Measurements from ENCODE around the gene INAFM2. TPM values are rescaled to one million over a fixed set of nuclear protein-coding genes. Genes with fewer than 3 reads are reported as not detected.

INAFM2 gene
- total and polyA plus RNA-seq, 9 of the 15 experiments (the other 6 are each of a cell fraction or from before 2014, with no cell fraction given): 11.8 to 43.1 (median 27.2) TPM

GRCh38 chr15:40338041-40338657 lies 14.7 kb downstream of the INAFM2 start (continued):
- TF ChIP-seq NR3C1 (CRISPR knock-in tag; IDR thresholded peaks at IDR 0.05) (no peak), ZNF57 (CRISPR knock-in tag; IDR thresholded peaks at IDR 0.05) (no peak), ZNF253 (CRISPR knock-in tag; conservative IDR thresholded peaks at IDR 0.05) (no peak), ZC3H4 (CRISPR knock-in tag; IDR thresholded peaks at IDR 0.05; ENCODE audit: borderline replicate concordance) (no peak), NFE2L1 (tag; IDR thresholded peaks at IDR 0.05; ENCODE audit: borderline replicate concordance, low read depth) (no peak), CREB3 (tag; conservative IDR thresholded peaks at IDR 0.05; ENCODE audit: low read depth) (no peak), TSHZ1 (CRISPR knock-in tag; IDR thresholded peaks at IDR 0.05) (no peak), IRF1 (CRISPR knock-in tag; IDR thresholded peaks at IDR 0.05; ENCODE audit: borderline replicate concordance) (no peak), SMC3 (conservative IDR thresholded peaks at IDR 0.05; ENCODE audit: insufficient read depth, low read depth, low read length) (peak; percentile 66), ZBTB9 (CRISPR knock-in tag; IDR thresholded peaks at IDR 0.05) (no peak), TCF7L2 (IDR thresholded peaks at IDR 0.05; ENCODE audit: low read depth, low read length) (no peak), POLR3A (IDR thresholded peaks at IDR 0.05; ENCODE audit: borderline replicate concordance, extremely low read depth, insufficient read depth, insufficient read length) (no peak), ZNF354B (CRISPR knock-in tag; IDR thresholded peaks at IDR 0.05) (no peak), ZNF668 (CRISPR knock-in tag; IDR thresholded peaks at IDR 0.05) (no peak), FOXK2 (conservative IDR thresholded peaks at IDR 0.05 in 1 of 2, IDR thresholded peaks at IDR 0.05 in 1 of 2; ENCODE audit: low read depth in 2 of 2) (no peak), SRSF1 (IDR thresholded peaks at IDR 0.05; ENCODE audit: low read depth, low read length) (no peak), KAT8 (IDR thresholded peaks at IDR 0.05; ENCODE audit: low read depth) (no peak), ZNF347 (CRISPR knock-in tag; IDR thresholded peaks at IDR 0.05; ENCODE audit: low read depth) (no peak), ATF6 (CRISPR knock-in tag; IDR thresholded peaks at IDR 0.05) (no peak)

Measured in K562 (cell line).